T follicular helper cell (primary cell): Measurements from ENCODE around the gene GPC5.

Experiments
- DNase-seq: peaks from one replicate; pipeline ENCODE4 v3.0.0-alpha.2; 2020; ENCODE audit warnings: low read depth

The GPC5 gene

DNA sequence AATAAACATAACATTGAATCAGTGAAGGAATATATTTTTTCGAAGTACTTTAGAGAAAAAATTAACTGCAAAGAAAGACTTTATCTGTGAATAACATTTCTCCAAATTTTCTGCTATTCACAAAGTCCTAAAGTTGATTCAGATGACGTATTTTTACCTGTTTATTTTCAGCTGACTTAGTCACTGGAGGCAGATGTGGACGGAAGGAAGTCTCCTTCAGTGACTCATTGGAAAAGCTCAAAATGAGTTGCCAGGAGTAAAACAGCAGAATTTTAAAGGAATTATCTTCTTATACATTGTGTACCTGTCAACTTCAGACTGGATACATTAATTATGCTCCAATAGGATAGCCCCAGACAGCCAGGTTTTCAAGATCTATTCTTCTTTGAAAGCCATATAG is 1148.8 kb downstream of the GPC5 start:
- no peak for DNase-seq

DNA sequence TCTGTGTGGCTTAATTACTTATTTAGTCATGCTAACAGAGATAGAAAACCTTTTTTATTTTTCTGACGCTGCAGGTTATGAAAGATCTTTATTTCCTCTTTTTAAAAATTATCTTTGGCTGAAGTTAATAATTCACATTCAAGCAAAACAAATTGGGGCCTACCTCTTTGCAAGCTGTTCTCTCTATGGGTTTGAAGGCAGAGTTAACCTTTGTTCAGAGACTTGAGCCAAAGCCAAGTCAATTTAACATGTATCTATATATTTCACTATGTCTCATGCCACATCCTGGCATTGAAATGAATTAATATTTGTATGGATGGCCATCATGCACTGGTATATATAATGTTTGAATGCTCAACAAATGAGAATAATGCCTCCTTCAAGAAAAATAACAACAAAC is 1150.9 kb downstream of the GPC5 start:
- DNase-seq, result no peak

DNA sequence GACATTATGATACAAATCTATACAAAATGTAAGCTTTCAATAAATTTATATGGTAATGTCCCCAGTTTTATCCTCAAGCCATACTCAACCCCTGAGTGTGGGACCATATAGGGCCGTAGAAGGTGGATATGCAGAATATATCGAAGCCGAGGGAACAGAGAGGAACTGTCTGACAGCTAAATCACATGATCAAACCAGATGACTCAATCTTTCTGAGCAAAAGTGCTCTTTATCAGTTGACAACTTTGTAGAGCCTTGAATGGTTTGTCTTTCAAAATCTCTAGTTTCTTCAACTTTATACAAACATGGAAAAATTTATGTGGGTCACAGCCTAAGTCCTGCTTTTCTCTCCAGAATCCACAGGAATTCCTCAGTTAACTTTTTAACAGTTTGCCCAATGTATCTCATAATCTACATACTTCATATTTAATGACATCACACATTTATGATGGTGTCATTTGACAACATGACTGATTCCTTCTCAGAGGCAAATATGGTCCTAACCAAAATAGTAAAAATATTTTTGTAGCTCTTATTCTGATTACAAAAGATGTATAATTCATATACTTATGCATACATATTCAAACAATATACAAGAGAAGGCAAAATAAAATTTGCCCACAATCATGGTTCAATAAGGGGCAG is 1155.2 kb downstream of the GPC5 start:
- DNase-seq, result no peak

DNA sequence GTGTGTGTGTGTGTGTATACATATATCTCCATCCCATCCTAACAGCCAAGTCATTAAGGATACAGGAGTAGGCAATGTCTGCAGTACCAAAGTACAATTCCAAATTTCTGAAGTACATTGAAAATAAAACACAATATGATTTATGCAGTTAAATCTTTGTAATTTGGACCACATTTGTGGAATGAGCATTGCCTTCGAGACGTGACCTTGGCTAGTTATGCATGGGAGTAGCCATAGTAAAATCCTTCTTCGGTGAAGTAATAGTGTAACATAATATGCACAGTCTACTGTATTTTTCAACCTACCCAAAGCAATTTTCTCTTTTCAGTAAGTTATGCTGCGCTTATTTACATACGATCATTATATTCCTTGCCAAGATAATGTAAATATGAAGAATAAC is 1162.5 kb downstream of the GPC5 start:
- DNase-seq, result no peak

DNA sequence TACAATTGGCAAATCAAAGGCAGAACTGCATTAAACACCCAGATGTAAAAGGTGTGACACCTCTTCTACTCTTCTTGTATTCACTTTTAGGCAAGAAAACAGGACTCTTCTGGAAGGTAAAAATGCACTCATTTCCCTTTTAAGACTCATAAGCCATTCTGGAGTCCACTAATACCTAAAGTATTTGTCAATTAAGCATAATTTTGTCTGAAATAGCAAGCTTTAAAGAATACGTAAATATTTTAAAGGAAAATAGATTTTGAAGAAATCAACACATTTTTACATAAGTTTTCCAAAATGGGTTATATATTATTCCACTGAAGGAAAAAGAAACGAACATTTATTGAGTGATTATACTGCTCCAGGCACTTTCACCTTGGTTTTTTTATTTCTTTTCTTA is 1166.5 kb downstream of the GPC5 start:
- DNase-seq, result no peak

DNA sequence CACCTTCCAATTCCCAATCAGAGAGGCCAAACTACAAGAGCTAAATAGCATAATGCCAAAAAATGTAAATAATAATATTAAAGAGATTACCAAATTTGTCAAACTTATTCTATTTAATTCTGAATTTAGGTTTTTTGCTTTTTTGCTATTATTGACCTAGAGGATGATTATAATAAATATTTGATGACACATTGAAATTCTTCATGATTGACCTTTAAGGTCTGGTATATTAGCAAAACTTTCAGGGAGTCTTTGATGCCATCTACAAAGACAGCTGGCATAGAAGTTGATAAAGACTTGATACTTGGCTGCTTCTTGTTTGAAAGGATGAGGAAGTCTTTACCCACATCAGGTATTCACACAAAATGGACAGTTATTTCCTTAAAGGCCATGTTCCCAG is 1168.3 kb downstream of the GPC5 start:
- no peak for DNase-seq

- no peak for DNase-seq
Measured at GRCh38 chr13:92572190-92572589, 1173.8 kb downstream of the GPC5 start.

GRCh38 chr13:92573467-92574057 is 1175.1 kb downstream of the GPC5 start:
- no peak for DNase-seq

DNA sequence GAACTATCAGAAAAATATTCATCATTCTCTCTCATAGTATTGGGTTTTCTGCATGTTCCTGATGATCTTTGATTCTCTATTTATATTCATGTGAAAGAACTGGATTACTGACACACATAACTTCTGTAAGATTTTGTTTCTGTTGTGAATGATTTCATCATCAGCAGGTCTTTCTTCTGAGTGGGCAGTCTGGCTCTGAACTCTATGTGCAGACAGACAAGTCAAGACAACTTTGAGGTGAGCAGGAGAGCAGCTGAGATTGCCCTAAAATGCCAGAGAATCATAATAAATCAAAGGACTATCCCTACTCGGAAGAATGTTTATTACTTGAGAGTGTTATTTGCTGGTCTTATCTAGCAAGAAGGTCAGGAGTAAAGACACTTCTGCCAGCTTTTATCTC is 1176.1 kb downstream of the GPC5 start:
- DNase-seq, result no peak

GRCh38 chr13:92575777-92576176 is 1177.4 kb downstream of the GPC5 start:
- DNase-seq, result no peak

DNA sequence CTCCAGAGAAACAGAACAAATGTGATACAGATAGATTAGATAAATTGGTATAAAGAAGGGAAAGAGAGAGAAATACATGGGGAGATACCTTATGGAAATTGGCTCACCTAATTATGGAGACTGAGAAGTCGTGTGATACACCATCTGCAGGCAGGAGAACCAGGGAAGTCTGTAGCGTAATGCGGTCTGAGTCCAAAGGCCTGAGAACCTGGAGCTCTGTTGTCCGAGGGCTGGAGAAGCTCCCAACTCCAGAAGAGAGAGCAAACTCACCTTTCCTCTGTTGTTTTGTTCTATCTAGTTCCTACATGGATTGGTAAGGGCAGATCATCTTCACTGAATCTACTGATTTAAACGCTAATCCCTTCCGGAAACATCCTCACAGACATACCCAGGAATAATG is 1179.9 kb downstream of the GPC5 start:
- no peak for DNase-seq

DNA sequence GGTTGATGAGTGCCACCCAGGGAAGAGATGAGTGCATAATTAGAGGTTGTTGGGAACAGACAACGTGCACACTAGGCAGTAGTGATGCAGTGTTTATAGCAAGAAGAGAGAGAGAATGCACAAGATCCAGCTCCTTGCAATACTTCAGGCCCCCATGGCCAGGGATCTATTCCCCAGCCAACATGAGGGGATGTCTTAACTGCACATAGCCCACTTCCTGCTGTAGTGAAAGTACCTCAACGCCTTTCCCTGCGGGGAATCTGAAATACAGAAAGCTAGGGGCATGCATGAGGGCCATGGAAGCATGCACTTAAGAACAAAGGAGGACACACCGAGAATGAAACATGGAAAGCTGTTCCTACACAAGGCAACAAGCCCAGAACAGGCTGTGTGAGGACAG is 1191.5 kb downstream of the GPC5 start:
- DNase-seq, result no peak

GRCh38 chr13:92590503-92590908 is 1192.1 kb downstream of the GPC5 start:
- no peak for DNase-seq

GRCh38 chr13:92591117-92591516 is 1192.7 kb downstream of the GPC5 start:
- DNase-seq, result no peak

DNA sequence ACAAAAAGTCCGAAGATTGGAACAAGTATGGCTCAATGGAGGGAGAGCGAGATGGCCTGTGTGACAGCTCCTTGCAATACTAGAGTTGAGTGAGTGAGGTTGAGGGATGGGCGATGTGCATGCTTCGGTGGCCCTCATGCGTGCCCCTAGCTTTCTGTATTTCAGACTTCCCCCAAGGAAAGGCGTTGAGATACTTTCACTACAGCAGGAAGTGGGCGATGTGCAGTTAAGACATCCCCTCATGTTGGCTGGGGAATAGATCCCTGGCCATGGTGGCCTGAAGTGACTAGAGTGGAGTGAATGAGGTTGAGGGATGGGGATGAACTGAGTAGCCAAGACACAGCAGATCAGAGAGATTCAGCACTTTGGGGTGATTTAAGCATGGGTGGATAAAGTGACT is 1194.3 kb downstream of the GPC5 start:
- DNase-seq, result no peak

DNA sequence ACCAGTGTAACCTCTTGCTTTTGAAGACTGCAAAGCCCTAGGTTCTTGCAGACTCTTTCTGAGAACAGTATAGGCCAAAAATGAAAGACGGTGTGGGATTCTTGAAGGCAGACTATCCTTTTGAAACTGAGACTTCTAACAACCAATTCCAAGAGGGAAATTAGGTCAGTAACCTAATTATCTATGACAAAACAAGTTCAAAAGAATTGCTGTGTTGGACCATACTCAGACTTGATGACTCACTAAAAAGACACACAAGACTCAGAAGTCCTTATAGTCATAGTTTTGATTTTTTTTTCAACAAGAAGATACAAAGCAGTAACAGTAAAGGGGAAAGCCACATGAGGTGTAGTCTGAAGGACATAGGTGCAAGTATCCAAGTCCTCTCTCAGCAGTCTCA is 1204.1 kb downstream of the GPC5 start:
- DNase-seq, result no peak

DNA sequence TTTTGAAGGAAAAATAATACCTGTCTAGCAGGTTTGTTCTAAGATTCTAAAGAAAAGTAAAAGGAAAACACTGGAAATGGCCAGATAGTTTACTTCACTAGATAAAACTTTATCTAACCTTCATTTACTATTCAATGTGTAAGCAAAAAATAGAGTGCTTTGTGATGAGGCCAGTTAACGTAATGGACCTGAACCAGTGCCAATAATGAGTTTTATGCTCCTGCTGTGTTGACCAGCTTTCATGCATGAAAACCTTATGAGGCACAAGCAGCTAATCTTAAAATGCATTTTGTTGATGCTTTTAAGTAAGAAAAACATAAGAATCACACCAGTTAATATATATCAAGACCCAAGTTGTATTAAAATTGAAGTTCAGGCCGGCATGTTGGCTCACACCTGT is 1211.0 kb downstream of the GPC5 start:
- no peak for DNase-seq

DNA sequence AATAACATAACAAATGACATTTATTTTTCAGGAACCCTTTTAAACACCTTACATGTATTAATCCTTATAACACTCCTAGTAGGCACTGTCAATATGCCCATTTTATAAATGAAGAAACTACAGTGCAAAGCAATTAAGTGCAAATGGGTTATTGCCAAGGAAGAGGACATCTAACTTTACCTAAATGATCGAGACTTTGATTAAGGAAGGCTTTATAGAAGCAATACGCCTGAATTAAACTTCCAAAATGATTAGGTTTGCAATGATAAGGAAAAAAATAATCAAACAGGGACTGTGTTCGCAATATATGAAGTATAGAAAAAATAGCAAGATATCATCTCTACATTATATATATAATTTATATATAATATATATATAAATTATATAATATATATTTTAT is 1214.5 kb downstream of the GPC5 start:
- DNase-seq, result no peak

GRCh38 chr13:92613921-92614320 is 1215.5 kb downstream of the GPC5 start:
- DNase-seq, result no peak

- no peak for DNase-seq
Measured at GRCh38 chr13:92621985-92622384, 1223.6 kb downstream of the GPC5 start.

GRCh38 chr13:92622905-92623304 is 1224.5 kb downstream of the GPC5 start:
- DNase-seq, result no peak

DNA sequence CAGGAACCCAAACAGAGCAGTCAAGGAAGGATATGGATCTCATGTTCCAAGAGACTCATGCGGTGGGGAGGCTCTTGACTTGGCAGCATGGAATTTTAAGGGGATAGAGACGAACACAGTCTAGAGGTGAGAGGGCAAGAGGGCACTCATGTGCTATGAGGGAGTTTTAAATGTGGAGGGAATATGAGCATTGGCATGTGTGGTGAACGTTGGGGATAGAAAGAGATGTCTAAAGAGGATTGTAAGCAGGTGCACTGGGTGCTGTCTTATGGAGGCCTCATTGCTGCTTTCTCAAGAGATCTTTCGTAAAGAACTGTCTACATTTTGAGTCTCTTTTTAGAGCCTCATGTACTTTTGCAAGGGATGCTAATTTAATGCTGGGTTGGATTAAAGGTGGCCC is 1227.9 kb downstream of the GPC5 start:
- DNase-seq, result no peak

DNA sequence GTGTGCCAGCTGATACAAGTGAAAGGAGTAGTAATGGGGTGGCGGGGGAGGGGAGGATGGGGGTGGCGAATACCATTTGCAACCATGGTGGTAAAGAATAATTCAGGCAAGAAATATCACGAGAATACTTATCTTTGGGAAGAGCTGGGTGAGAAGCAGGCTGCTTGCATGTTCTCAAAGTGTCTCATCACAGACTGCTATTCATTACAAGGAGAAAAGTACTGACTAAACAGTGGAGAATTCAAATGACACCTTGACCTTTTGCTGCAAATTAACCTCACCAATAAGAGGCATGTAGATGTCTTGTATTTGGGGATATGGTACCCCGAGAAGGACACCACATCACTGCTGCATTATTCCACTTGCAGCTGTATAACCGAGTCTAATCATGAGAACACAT is 1242.5 kb downstream of the GPC5 start:
- DNase-seq, result no peak

DNA sequence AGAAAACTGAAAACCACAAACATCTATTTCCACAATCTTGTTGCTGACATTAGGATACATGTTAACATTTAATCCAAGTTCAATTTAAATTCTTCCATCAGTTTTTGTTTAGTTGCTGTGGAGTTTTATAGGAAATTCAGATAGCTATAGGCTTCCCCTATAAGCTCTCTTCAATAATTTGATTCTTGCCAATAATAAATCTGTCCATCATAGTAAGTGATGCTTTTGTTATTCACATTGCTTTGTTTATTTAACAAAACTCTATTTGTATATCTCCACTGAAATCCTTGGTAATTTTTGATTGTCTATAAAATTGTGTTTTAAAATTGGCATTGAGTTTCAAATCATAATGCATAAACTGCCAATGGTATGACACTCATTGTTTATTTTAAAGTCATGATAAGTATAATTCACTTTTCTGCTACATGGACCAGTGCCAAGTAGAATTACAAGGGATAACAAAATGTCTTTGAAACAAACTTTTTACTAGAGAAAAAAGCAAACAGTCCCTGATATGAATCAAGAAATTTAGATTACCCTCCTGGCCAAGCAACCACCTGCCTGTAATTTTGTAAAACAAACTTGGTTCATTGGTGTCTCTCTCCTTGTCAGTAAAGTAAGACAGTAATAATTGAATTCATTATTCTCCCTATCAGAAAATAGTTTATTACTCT is 1250.9 kb downstream of the GPC5 start:
- no peak for DNase-seq
